ENCODE data around the gene SVIL. TPM values are rescaled to one million over a fixed set of nuclear protein-coding genes. Genes with fewer than 3 reads are reported as not detected.

SVIL gene
- total and polyA plus RNA-seq, 2 of the 13 experiments (the other 11 are each of a cell fraction or from before 2014, with no cell fraction given): 3.9 to 12.1 TPM

DNA sequence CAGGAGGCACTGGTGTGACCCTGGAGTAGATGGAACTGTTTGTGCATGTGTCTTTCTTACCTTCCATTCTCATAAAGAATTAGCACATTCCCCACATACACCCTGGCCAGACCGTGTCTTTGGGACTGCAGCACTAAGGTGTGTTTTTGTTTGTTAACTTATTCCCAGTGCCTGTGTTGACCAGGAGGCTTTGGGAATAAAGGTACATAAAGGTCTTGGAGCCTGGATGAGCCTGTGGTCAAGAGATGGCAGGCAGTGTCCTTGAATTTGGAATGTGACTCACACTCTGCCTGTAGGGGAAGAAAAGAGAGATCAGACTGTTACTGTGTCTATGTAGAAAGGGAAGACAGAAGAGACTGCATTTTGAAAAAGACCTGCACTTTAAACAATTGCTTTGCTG, 208.4 kb downstream of the SVIL start (continued):
- TF ChIP-seq ZBTB44 (CRISPR knock-in tag; IDR thresholded peaks at IDR 0.05) (no peak), SRSF1 (optimal IDR thresholded peaks at IDR 0.05; ENCODE audit: low read depth, low read length) (no peak), ZNF33A (CRISPR knock-in tag; IDR thresholded peaks at IDR 0.05; ENCODE audit: borderline replicate concordance) (no peak), ATAD3A (CRISPR knock-in tag; IDR thresholded peaks at IDR 0.05) (no peak), MZF1 (CRISPR knock-in tag; IDR thresholded peaks at IDR 0.05; ENCODE audit: borderline replicate concordance) (no peak), FOXA1 (IDR thresholded peaks at IDR 0.05) (no peak), FOXA1 (CRISPR knock-in tag; IDR thresholded peaks at IDR 0.05) (peak; percentile 56; the same call in 1 of the 2 replicates), ZNF367 (CRISPR knock-in tag; IDR thresholded peaks at IDR 0.05; ENCODE audit: borderline replicate concordance) (no peak), FOXP1 (IDR thresholded peaks at IDR 0.05) (no peak), FOXP1 (CRISPR knock-in tag; IDR thresholded peaks at IDR 0.05) (peak; percentile 50), ZNF577 (CRISPR knock-in tag; IDR thresholded peaks at IDR 0.05; ENCODE audit: borderline replicate concordance, low read depth) (no peak), CTCF (CRISPR knock-in tag; IDR thresholded peaks at IDR 0.05) (peak; percentile 19; the same call in 1 of the 2 replicates), POGZ (CRISPR knock-in tag; IDR thresholded peaks at IDR 0.05) (0 out of 2 replicates have a peak, but pooled peaks have one; percentile 29), FOXA3 (CRISPR knock-in tag; IDR thresholded peaks at IDR 0.05) (peak; percentile 40)
- TF ChIP-seq, protein P1, sequence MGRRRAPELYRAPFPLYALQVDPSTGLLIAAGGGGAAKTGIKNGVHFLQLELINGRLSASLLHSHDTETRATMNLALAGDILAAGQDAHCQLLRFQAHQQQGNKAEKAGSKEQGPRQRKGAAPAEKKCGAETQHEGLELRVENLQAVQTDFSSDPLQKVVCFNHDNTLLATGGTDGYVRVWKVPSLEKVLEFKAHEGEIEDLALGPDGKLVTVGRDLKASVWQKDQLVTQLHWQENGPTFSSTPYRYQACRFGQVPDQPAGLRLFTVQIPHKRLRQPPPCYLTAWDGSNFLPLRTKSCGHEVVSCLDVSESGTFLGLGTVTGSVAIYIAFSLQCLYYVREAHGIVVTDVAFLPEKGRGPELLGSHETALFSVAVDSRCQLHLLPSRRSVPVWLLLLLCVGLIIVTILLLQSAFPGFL (CRISPR knock-in tag; IDR thresholded peaks at IDR 0.05): no peak
- TF ChIP-seq, protein P2, sequence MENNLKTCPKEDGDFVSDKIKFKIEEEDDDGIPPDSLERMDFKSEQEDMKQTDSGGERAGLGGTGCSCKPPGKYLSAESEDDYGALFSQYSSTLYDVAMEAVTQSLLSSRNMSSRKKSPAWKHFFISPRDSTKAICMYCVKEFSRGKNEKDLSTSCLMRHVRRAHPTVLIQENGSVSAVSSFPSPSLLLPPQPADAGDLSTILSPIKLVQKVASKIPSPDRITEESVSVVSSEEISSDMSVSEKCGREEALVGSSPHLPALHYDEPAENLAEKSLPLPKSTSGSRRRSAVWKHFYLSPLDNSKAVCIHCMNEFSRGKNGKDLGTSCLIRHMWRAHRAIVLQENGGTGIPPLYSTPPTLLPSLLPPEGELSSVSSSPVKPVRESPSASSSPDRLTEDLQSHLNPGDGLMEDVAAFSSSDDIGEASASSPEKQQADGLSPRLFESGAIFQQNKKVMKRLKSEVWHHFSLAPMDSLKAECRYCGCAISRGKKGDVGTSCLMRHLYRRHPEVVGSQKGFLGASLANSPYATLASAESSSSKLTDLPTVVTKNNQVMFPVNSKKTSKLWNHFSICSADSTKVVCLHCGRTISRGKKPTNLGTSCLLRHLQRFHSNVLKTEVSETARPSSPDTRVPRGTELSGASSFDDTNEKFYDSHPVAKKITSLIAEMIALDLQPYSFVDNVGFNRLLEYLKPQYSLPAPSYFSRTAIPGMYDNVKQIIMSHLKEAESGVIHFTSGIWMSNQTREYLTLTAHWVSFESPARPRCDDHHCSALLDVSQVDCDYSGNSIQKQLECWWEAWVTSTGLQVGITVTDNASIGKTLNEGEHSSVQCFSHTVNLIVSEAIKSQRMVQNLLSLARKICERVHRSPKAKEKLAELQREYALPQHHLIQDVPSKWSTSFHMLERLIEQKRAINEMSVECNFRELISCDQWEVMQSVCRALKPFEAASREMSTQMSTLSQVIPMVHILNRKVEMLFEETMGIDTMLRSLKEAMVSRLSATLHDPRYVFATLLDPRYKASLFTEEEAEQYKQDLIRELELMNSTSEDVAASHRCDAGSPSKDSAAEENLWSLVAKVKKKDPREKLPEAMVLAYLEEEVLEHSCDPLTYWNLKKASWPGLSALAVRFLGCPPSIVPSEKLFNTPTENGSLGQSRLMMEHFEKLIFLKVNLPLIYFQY (CRISPR knock-in tag; IDR thresholded peaks at IDR 0.05; ENCODE audit: borderline replicate concordance): 0 out of 2 replicates have a peak, but pooled peaks have one; percentile 36
- TF ChIP-seq, protein P3, sequence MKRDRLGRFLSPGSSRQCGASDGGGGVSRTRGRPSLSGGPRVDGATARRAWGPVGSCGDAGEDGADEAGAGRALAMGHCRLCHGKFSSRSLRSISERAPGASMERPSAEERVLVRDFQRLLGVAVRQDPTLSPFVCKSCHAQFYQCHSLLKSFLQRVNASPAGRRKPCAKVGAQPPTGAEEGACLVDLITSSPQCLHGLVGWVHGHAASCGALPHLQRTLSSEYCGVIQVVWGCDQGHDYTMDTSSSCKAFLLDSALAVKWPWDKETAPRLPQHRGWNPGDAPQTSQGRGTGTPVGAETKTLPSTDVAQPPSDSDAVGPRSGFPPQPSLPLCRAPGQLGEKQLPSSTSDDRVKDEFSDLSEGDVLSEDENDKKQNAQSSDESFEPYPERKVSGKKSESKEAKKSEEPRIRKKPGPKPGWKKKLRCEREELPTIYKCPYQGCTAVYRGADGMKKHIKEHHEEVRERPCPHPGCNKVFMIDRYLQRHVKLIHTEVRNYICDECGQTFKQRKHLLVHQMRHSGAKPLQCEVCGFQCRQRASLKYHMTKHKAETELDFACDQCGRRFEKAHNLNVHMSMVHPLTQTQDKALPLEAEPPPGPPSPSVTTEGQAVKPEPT (CRISPR knock-in tag; IDR thresholded peaks at IDR 0.05; ENCODE audit: low read depth): no peak
- TF ChIP-seq, protein P4, sequence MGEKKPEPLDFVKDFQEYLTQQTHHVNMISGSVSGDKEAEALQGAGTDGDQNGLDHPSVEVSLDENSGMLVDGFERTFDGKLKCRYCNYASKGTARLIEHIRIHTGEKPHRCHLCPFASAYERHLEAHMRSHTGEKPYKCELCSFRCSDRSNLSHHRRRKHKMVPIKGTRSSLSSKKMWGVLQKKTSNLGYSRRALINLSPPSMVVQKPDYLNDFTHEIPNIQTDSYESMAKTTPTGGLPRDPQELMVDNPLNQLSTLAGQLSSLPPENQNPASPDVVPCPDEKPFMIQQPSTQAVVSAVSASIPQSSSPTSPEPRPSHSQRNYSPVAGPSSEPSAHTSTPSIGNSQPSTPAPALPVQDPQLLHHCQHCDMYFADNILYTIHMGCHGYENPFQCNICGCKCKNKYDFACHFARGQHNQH (CRISPR knock-in tag; IDR thresholded peaks at IDR 0.05): peak; percentile 29; the same call in 1 of the 2 replicates
